Transverse colon (tissue), 4 donors: ENCODE measurements around the gene EEF1B2.

Experiments used
- EP300 ChIP-seq: sonication (generic); formaldehyde crosslinking; IDR thresholded peaks from one replicate; pipeline ENCODE4 v1.6.1; 2017; ENCODE audit warnings: antibody characterized with exemption, low read depth
- POLR2A ChIP-seq: fragments of 450-650 bp; IDR thresholded peaks from one replicate; pipeline ENCODE4 v1.6.1; 2016; ENCODE audit warnings: antibody characterized with exemption, mild to moderate bottlenecking, moderate library complexity
- POLR2AphosphoS5 ChIP-seq, 3 donors: sonication (generic); formaldehyde crosslinking; IDR thresholded peaks; one replicate each; pipeline ENCODE4 v1.6.1; 2016; ENCODE audit warnings: antibody characterized with exemption in 3 of 3
- TF ChIP-seq, protein P1 (sequence below), 5 experiments: fragments of 200-600 bp in 3 of 5; fragments of 450-650 bp in 2 of 5; sonication (generic) in 3 of 5; IDR thresholded peaks; 1 replicate in 2 of 5; 2 replicates in 3 of 5; pipeline ENCODE4 v1.5.1; 2016 to 2017; ENCODE audit warnings: antibody characterized with exemption in 5 of 5, inconsistent platforms in 3 of 5, mild to moderate bottlenecking in 2 of 5, moderate library complexity in 1 of 5

DNA sequence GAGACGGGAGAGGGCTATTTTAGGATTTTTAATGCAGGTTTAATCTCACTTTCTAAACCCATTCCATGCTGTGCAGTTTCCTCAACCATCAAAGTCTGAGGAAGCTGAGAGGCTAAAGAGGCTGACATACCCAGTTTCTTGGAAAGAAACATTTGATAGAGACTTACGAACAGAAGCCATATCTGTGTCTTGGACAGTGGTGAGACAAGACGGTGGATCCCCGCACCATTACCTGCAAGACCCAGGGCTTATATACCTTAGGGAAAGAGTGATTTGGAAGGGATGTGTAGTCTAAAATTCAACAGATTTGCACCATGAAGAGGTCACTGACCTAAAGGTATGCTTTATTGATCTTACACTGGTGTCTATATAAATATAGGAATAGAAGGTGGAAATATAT is 13.5 kb downstream of the EEF1B2 start:
- no peak for TF ChIP-seq POLR2A
- no peak for TF ChIP-seq POLR2AphosphoS5 (IDR thresholded peaks at IDR 0.05)
- TF ChIP-seq, protein P1, sequence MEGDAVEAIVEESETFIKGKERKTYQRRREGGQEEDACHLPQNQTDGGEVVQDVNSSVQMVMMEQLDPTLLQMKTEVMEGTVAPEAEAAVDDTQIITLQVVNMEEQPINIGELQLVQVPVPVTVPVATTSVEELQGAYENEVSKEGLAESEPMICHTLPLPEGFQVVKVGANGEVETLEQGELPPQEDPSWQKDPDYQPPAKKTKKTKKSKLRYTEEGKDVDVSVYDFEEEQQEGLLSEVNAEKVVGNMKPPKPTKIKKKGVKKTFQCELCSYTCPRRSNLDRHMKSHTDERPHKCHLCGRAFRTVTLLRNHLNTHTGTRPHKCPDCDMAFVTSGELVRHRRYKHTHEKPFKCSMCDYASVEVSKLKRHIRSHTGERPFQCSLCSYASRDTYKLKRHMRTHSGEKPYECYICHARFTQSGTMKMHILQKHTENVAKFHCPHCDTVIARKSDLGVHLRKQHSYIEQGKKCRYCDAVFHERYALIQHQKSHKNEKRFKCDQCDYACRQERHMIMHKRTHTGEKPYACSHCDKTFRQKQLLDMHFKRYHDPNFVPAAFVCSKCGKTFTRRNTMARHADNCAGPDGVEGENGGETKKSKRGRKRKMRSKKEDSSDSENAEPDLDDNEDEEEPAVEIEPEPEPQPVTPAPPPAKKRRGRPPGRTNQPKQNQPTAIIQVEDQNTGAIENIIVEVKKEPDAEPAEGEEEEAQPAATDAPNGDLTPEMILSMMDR (IDR thresholded peaks at IDR 0.05): no peak
- TF ChIP-seq EP300: no peak
